COLO668 (cell line): ENCODE data around the gene OR9A4.

ENCODE experiments used
- DNase-seq: peaks from one replicate; lab custom pipeline; 2025; ENCODE audit not compliant: unreplicated experiment; lab: John Stamatoyannopoulos, UW

OR9A4 gene

DNA sequence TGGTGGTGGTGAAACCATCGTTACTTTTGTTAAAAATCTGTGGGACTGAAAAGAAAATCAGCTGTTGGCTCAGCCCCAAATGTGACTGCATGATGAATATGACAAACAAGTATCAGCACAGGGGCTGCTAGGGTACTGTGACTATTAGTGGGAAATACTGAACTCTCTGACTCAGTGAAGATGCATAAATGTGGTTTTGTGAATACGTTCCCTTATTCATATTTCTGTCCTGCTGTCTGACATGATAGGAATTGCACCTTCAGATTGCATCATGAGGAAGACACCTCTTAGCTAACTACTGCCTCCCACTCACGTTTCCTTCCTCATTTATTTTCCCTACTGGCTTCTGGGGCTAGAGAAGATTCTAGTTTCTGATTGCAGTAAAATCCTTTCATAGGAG, 29.2 kb downstream of the OR9A4 start:
- DNase-seq, result no peak

DNA sequence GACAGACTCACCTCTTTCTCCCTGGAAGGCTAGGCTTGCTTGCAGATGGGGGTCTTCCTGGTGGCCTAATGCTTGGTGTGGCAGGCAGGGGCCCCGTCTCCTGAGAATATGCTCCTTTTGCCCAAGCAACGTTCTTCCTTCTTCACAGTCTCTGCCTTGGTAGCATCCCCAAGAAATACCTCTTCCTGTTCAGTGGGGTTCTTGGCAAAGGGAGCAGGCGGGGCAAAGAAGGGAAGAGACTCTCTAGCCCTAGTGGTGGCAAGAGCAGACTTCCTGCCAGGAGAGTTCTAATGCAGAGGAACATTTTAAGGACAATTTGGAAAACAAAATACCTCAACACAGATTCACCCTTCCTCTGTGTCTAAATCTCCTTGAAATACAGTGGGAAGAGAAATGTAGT, 30.6 kb downstream of the OR9A4 start, which contains the start of gene CLEC5A:
CLEC5A (minus strand) TSS at position 179 of the 400 bp plus-strand sequence. CDS start 682 bp downstream, outside the sequence.
- no peak for DNase-seq

DNA sequence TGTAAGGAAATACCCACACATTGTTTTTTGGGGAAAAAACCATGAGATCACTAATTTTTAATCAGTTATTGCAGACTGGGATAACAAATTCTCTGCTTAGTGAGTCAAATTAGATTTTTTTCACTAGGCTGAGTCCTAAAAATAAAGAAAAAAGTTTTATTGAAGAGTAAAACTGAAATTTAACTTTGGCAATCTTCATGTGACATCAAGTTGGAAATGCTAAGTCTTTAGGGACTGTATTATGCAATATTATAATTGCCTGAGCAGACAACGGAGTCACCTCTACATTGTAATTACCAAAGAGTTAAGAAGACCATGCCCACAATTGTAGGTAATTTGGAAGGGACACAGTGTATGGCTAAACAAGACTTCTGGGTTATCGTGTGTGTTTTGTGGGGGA, 32.8 kb downstream of the OR9A4 start:
- no peak for DNase-seq

DNA sequence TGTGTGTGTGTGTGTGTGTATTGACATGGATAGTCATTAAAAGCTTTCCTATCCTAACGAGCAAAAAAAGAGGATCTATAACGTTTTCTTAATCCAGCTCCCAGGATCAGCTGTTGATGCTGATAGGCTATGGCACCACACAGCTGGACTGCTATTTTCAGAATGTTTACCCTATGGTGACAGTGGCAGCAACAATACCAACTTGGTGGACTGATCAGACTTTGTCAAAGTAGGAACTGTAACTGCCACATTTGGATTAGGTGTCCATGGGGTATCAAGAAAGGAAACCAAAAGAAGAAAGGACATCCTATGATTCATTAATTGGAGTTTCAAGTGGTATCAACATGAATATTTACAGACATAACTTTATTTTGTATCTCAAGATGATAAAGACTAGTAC, 33.3 kb downstream of the OR9A4 start:
- no peak for DNase-seq

DNA sequence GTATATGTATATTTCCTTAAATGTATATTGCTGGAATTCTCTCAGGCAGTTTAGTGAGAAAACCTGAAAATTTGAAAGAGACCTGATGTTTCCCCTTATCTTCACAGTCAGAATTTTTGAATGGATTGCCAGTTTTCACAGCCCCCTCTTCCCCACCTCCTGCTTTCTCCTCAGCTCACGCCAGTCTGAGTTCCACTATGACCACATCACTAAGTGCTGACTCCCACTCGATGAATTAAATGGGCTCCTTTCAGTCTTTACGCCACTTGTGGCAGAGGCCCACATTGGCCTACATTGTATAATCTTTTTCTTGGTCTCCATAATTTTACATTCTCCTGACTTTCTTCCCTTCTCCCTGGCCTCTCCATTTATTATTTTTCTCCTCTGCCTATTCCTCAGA, 33.7 kb downstream of the OR9A4 start:
- no peak for DNase-seq

DNA sequence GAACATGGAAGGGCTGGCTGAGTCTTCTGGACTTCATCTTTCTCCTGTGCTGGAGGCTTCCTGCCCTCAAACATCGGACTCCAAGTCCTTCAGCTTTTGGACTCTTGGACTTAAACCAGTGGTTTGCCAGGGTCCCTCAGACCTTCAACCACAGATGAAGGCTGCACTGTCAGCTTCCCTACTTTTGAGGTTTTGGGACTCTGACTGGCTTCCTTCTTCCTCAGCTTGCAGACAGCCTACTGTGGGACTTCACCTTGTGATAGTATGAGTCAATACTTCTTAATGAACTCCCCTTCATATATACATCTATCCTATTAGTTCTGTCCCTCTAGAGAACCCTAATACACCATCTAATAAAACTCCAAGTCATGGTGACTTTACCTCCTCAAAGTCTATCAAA, 34.6 kb downstream of the OR9A4 start:
- no peak for DNase-seq

DNA sequence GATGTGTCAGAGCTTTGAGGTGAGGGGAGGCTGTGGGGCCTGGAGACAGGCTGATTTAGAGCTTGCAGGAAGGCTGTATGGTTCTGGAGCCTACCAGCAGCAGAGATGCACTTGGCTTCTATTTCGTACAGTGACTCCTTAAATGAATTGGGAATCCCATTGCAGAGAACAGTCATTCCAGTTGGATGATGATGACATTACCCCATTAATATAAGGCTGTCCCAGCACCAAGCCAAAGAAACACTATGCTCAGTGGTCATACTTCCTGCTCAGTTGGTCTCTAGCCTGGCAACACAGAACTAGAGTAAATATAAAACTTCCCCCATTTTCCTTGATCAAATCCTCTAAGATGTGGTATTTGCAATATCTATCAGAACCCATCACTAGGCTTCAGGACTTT, 36.3 kb downstream of the OR9A4 start:
- DNase-seq, result no peak

DNA sequence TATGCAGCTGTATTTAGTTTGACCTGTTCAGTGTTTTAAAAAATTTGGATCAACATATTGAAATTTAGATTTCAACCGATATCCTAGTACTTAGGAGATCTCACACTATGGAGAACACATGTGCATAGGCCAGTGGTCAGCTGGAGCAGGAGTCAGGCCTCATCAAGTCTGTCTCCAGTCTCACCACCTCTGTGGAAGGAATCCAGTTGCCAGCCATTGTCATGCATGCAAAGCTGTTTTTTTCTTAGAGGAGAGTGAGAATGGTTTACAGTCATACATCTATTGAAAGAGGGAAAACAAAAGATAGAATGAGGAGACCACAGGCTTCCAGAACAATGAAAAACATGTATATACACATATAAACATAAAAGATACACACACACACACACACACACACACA, 38.1 kb downstream of the OR9A4 start:
- no peak for DNase-seq

DNA sequence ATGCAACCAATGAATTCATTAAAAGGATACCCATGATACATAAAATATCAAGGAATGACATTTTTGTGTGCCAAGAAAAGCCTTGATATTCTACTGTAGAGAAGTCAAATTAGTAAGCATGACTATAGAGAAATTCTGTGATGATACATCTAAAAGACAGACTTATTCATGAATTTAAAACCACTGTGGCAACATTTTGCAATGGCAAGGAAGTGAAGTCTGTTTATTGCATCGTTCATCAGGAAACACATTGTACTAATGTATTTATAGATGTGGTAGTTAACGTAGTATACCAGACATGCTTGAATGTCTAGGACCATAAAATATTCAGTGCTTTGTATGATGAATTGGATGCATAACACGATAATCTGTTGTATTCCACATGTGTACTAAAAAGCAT, 39.9 kb downstream of the OR9A4 start:
- DNase-seq, result no peak

DNA sequence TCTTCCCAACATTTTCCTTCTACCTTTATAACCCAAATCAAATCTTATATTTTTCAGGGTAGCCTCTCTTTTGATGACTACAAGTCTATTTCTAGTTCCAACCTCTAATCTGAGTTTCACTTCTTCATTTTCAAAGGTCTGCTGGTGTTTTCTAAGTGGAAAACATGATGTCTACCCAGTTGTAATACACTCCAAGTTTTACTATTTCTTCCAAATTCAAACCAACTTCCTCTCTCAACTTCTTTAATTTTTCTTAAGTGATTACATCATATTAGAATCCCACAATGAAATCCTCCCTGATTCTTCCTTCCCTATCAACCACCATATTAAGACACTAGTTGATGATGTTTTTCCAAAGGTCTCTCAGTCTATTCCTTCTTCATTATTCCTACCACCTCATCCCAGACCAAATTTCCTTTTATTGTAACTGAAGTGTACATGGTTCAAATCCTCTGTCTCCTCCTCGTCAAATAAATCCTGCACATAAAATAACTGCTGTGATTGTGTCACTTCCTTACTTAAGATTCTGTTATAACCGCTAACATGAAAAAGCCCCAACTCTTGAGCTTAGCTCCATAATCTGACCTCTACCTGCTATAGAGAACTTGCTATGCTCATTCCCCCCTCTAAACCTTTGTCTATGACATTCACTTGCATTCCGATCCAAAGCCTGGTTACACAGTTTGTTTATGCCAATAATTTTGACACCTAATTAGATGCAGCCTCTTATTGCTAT, 44.7 kb downstream of the OR9A4 start:
- no peak for DNase-seq
